Vagina (tissue), 2 donors: Measurements from ENCODE around the gene CCDC34.

ENCODE experiments used
- POLR2A ChIP-seq, 2 donors: fragments of 450-650 bp; IDR thresholded peaks; one replicate each; pipeline ENCODE4 v1.6.1; 2017; ENCODE audit warnings: antibody characterized with exemption in 2 of 2, mild to moderate bottlenecking in 2 of 2, moderate library complexity in 2 of 2
- POLR2AphosphoS5 ChIP-seq, 2 donors: sonication (generic); formaldehyde crosslinking; IDR thresholded peaks; one replicate each; pipeline ENCODE4 v1.9.0; 2017; ENCODE audit warnings: antibody characterized with exemption in 2 of 2, mild to moderate bottlenecking in 2 of 2, low read depth in 1 of 2; ENCODE audit not compliant: insufficient read depth in 1 of 2
- TF ChIP-seq, protein P1 (sequence below), 3 experiments: fragments of 450-650 bp in 2 of 3; fragments of 200-600 bp in 1 of 3; sonication (generic) in 1 of 3; IDR thresholded peaks; one replicate each; pipeline ENCODE4 v1.5.1; 2017 to 2019; ENCODE audit warnings: antibody characterized with exemption in 3 of 3, mild to moderate bottlenecking in 2 of 3, moderate library complexity in 2 of 3

DNA sequence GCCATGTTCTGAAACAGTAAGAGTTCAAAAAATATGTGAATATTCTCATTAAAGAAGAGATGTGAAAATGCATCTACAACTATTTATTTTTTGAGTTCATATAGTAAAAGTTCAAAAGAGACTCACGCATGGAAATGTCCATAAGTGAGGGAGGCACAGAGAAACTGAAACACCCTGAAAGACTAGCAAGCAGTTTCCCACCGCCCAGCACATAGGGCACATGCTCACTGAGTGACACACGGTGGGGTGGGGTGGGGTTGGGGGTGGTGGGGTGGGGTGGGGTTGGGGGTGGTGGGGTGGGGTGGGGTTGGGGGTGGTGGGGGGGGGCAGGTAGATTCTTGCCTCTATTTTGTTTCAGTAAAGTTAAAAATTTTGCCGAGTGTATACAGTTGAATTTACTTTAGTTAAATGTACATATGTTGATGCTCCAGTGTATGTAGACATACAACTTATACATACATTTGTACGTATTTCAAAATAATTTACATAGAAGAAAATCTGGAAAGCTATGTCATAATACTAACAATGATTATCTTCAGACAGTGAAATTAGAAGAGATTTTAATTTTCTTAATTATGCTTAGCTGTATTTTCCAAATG is 6.3 kb downstream of the CCDC34 start:
- TF ChIP-seq, protein P1, sequence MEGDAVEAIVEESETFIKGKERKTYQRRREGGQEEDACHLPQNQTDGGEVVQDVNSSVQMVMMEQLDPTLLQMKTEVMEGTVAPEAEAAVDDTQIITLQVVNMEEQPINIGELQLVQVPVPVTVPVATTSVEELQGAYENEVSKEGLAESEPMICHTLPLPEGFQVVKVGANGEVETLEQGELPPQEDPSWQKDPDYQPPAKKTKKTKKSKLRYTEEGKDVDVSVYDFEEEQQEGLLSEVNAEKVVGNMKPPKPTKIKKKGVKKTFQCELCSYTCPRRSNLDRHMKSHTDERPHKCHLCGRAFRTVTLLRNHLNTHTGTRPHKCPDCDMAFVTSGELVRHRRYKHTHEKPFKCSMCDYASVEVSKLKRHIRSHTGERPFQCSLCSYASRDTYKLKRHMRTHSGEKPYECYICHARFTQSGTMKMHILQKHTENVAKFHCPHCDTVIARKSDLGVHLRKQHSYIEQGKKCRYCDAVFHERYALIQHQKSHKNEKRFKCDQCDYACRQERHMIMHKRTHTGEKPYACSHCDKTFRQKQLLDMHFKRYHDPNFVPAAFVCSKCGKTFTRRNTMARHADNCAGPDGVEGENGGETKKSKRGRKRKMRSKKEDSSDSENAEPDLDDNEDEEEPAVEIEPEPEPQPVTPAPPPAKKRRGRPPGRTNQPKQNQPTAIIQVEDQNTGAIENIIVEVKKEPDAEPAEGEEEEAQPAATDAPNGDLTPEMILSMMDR (IDR thresholded peaks at IDR 0.05) = no peak
- TF ChIP-seq POLR2AphosphoS5 (IDR thresholded peaks at IDR 0.05; ENCODE audit: insufficient read depth in 1 of 2, low read depth in 1 of 2) (no peak), POLR2A (IDR thresholded peaks at IDR 0.05) (no peak)
